Measurements from ENCODE around the gene CIP2A. TPM values are rescaled to one million over a fixed set of nuclear protein-coding genes. Genes with fewer than 3 reads are reported as not detected.
A peak's percentile ranks its signal among the peaks of the same experiment; 100 is the strongest.

Gene CIP2A
- total RNA-seq, 1 donor = 28.9 TPM

- DNase-seq (ENCODE audit: low read depth) = no peak
- H3K4me3 ChIP-seq (ENCODE audit: low read depth, low read length) = no peak overlapping the region
- TF ChIP-seq, protein P1, sequence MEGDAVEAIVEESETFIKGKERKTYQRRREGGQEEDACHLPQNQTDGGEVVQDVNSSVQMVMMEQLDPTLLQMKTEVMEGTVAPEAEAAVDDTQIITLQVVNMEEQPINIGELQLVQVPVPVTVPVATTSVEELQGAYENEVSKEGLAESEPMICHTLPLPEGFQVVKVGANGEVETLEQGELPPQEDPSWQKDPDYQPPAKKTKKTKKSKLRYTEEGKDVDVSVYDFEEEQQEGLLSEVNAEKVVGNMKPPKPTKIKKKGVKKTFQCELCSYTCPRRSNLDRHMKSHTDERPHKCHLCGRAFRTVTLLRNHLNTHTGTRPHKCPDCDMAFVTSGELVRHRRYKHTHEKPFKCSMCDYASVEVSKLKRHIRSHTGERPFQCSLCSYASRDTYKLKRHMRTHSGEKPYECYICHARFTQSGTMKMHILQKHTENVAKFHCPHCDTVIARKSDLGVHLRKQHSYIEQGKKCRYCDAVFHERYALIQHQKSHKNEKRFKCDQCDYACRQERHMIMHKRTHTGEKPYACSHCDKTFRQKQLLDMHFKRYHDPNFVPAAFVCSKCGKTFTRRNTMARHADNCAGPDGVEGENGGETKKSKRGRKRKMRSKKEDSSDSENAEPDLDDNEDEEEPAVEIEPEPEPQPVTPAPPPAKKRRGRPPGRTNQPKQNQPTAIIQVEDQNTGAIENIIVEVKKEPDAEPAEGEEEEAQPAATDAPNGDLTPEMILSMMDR (IDR thresholded peaks at IDR 0.05; ENCODE audit: insufficient read depth, low read depth, low read length) = no peak
Observed at GRCh38 chr3:108598375-108598774, 9.1 kb upstream of the CIP2A start.

- H3K4me3 ChIP-seq (ENCODE audit: low read depth, low read length) = no peak overlapping the region
- TF ChIP-seq, protein P1 (IDR thresholded peaks at IDR 0.05; ENCODE audit: insufficient read depth, low read depth, low read length) = no peak
- DNase-seq (ENCODE audit: low read depth) = no peak
Observed at GRCh38 chr3:108595321-108595720, 6.1 kb upstream of the CIP2A start.

- TF ChIP-seq, protein P1 (IDR thresholded peaks at IDR 0.05; ENCODE audit: insufficient read depth, low read depth, low read length) = no peak
- DNase-seq (ENCODE audit: low read depth) = no peak
- peak overlapping the region; percentile 95 for H3K4me3 ChIP-seq (ENCODE audit: low read depth, low read length)
Observed at GRCh38 chr3:108590460-108590859, 1.2 kb upstream of the CIP2A start.

DNA sequence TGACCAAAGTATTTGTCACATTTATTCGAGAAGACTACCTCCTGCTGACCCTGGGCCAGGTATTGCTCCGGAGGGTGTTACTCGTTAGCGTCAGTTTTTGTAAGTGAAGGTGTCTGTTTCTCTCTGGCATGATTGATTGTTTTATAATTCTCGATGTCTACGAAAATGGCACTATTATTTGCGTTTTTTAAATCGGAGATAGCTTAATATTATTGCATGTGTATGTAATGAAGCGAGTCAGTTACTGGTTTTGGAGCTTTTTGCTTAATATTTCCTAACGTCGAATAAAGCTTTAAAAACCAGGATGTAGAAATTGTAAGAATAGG lies 723 bp upstream of the CIP2A start:
- TF ChIP-seq, protein P1 (IDR thresholded peaks at IDR 0.05; ENCODE audit: insufficient read depth, low read depth, low read length) = no peak
- DNase-seq (ENCODE audit: low read depth) = no peak
- H3K4me3 ChIP-seq (ENCODE audit: low read depth, low read length) = peak overlapping the region; percentile 95

DNA sequence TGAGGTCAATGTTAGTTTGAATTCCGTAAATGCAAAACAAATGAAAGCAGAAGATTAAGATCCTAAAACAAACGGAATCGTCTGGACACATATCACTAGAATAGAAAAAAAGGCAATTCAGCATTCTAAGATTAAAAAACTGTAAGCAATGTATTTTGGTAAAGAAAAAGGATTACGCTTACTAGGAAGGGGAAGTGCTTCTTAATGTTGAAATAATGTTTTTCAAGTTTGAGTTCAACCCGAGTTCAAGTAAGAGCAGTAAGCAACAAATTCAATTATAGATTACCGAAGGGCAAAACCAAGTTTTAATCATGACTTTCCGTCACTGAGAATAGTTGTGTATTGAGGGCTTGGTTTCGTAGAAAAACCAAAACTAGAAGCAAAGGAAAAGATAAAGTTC lies 637 bp downstream of the CIP2A start:
- H3K4me3 ChIP-seq (ENCODE audit: low read depth, low read length) = peak overlapping the region; percentile 95
- TF ChIP-seq, protein P1 (IDR thresholded peaks at IDR 0.05; ENCODE audit: insufficient read depth, low read depth, low read length) = no peak
- peak; percentile 31 for DNase-seq (ENCODE audit: low read depth)

DNA sequence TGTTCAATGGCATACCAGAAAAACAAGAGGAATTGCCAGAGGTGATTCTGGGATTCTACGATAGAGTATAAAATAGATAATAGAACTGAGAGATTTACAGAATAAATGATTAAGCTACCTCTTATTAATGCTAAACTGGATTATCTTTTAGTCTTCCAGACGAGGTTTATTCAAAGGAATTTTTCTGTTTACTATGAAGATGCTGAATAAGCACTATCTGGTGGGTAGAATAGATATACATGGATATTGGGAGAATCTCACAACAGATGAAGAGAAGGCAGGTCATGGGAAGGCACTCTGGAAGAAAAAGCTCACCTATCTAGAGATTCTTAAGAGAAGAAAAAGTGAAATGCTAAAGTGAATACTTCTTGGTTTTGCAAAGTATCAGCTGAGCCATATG lies 11.2 kb downstream of the CIP2A start:
- TF ChIP-seq, protein P1 (IDR thresholded peaks at IDR 0.05; ENCODE audit: insufficient read depth, low read depth, low read length) = no peak
- DNase-seq (ENCODE audit: low read depth) = no peak
- no peak overlapping the region for H3K4me3 ChIP-seq (ENCODE audit: low read depth, low read length)

DNA sequence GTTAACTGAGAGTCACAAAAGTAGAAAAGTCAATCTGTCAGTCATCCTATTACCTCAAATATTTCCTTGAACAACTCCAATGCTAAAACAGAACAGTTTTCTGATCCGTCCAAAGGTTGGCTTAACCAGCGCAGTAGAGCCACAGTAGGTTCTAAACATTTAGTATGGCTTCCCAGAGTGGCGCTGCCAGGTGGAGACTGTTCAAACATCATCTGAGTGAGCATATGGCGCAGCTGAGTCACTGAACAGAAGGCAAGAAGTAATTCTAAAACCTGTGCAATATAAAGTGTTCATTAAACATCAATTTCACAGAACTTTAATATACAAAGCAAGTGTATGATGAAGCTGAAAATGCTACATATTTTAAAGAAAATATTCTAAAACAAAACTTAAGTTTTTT lies 19.9 kb downstream of the CIP2A start:
- no peak for DNase-seq (ENCODE audit: low read depth)
- TF ChIP-seq, protein P1 (IDR thresholded peaks at IDR 0.05; ENCODE audit: insufficient read depth, low read depth, low read length) = no peak
- H3K4me3 ChIP-seq (ENCODE audit: low read depth, low read length) = no peak overlapping the region
